PFSK-1 (cell line): ENCODE measurements around the gene CDC45.

Experiments used
- FOXP2 ChIP-seq: optimal IDR thresholded peaks from 2 replicates; pipeline ENCODE3; 2011; ENCODE audit warnings: borderline replicate concordance, control low read depth, inconsistent platforms; ENCODE audit not compliant: insufficient read depth; ENCODE audit errors: extremely low read length, extremely low read depth
- POLR2AphosphoS5 ChIP-seq: IDR thresholded peaks from 2 replicates; pipeline ENCODE4 v1.6.1; 2012; ENCODE audit warnings: low read depth, mild to moderate bottlenecking, control low read depth, low read length, moderate library complexity
- REST ChIP-seq, 2 experiments: IDR thresholded peaks; 2 replicates each; pipeline versions ENCODE4 v1.6.1 to v1.8.0; 2011 to 2012; ENCODE audit warnings: low read depth in 2 of 2, low read length in 2 of 2, control low read depth in 1 of 2, inconsistent platforms in 1 of 2, mild to moderate bottlenecking in 1 of 2, moderate library complexity in 1 of 2; ENCODE audit not compliant: insufficient read depth in 1 of 2
- SIN3A ChIP-seq: IDR thresholded peaks from 2 replicates; pipeline ENCODE4 v1.6.1; 2012; ENCODE audit warnings: mild to moderate bottlenecking, low read length, moderate library complexity, borderline replicate concordance; ENCODE audit not compliant: insufficient read depth
- TAF1 ChIP-seq: IDR thresholded peaks from 2 replicates; pipeline ENCODE4 v1.6.1; 2012; ENCODE audit warnings: low read length, control low read depth, borderline replicate concordance; ENCODE audit not compliant: insufficient read depth

The CDC45 gene

GRCh38 chr22:19496324-19496630 lies 16.6 kb downstream of the CDC45 start:
- TF ChIP-seq SIN3A = no peak
- TF ChIP-seq REST (IDR thresholded peaks at IDR 0.05; ENCODE audit: insufficient read depth in 1 of 2, low read depth in 2 of 2, low read length in 2 of 2) = no peak
- TF ChIP-seq POLR2AphosphoS5 = no peak
- TF ChIP-seq FOXP2 = no peak
- TF ChIP-seq TAF1 = no peak

GRCh38 chr22:19497245-19497644 lies 17.5 kb downstream of the CDC45 start:
- TF ChIP-seq POLR2AphosphoS5 (no peak), SIN3A (no peak), REST (IDR thresholded peaks at IDR 0.05; ENCODE audit: insufficient read depth in 1 of 2, low read depth in 2 of 2, low read length in 2 of 2) (no peak), FOXP2 (peak; percentile 95)

GRCh38 chr22:19498154-19498865 lies 18.6 kb downstream of the CDC45 start:
- TF ChIP-seq TAF1 (no peak), SIN3A (no peak), FOXP2 (no peak), POLR2AphosphoS5 (no peak), REST (IDR thresholded peaks at IDR 0.05; ENCODE audit: insufficient read depth in 1 of 2, low read depth in 2 of 2, low read length in 2 of 2) (no peak)

GRCh38 chr22:19498866-19499190 lies 19.1 kb downstream of the CDC45 start:
- no peak for TF ChIP-seq TAF1
- no peak for TF ChIP-seq POLR2AphosphoS5
- no peak for TF ChIP-seq SIN3A
- no peak for TF ChIP-seq REST (IDR thresholded peaks at IDR 0.05; ENCODE audit: insufficient read depth in 1 of 2, low read depth in 2 of 2, low read length in 2 of 2)
- no peak for TF ChIP-seq FOXP2
